Adipose tissue (tissue), 3 donors: ENCODE results near the gene MED19. TPM values are rescaled to one million over a fixed set of nuclear protein-coding genes. Genes with fewer than 3 reads are reported as not detected.
"Not testable (repeated sequence)": the region's sequence is repeated elsewhere in the genome, so short reads cannot be mapped to it uniquely, and the experiment has no call there.

ENCODE experiments used
- H3K27ac ChIP-seq: one replicate; pipeline ENCODE4 v1.5.1; 2013; ENCODE audit warnings: low read depth, low read length
- WGBS, 3 donors: extraction: QIAGEN DNeasy Blood & Tissue Kit; methylation state at CpG; one replicate each; pipeline ENCODE4 v1.1.7; 2013; 5-methylcytosine and 5-hydroxymethylcytosine counted together
- polyA plus RNA-seq, 3 donors: library from polyadenylated mRNA; stranded (reverse); fragments of 200-250 nt; gene quantifications; one replicate each; pipeline ENCODE4 v1.2.3, GENCODE V29; 2013
- donor health status: healthy with polysubstance abuse.
- donor health status: Bipolar disorder and iron deficiency.
- donor health status: healthy.

Gene MED19, protein sequence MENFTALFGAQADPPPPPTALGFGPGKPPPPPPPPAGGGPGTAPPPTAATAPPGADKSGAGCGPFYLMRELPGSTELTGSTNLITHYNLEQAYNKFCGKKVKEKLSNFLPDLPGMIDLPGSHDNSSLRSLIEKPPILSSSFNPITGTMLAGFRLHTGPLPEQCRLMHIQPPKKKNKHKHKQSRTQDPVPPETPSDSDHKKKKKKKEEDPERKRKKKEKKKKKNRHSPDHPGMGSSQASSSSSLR
- polyA plus RNA-seq, result 10 to 100 TPM in 2 of 3 donors, 1 to 10 TPM in 1; 7.7 to 11.8 (median 10.6) TPM

DNA sequence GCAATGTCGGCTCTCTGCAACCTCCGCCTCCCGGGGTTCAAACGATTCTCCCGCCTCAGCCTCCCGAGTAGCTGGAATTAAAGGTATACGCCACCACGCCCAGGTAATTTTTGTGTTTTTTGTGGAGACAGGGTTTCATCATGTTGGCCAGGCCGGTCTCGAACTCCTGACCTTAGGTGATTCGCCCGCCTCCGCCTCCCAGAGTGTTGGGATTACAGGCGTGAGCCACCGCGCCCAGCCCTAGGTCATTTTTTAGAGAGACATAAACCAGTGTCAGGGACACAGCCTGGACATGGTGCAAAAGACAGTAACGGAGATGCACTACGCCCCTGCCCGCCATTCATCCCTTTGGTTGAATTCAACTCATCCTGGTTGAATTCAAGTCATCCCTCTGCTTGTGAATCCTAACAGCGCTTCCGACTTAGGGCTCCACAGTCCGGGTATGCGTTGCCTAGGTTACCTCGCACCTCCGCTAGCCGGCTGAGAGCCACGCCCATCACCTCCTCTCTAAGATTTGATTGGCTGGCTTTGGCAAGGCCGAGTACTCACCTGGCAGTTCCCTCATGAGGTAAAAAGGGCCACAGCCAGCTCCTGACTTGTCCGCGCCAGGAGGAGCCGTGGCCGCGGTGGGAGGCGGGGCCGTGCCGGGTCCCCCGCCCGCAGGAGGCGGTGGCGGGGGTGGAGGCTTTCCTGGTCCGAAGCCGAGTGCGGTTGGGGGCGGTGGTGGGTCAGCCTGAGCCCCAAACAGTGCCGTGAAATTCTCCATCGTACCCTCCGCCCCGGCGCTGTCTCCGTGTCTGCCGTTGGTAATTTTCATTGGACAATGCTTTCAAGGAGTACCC lies at the start of gene MED19:
MED19 (minus strand) TSS at position 802 of the 842 bp plus-strand sequence; CDS start at position 766, 36 bp downstream.
- H3K27ac ChIP-seq, result peak within 1 kb of the TSS; percentile 51
- 3 to 9% (median 6%) methylated on average over 51 of the region's 51 CpGs for WGBS, 3 donors

DNA sequence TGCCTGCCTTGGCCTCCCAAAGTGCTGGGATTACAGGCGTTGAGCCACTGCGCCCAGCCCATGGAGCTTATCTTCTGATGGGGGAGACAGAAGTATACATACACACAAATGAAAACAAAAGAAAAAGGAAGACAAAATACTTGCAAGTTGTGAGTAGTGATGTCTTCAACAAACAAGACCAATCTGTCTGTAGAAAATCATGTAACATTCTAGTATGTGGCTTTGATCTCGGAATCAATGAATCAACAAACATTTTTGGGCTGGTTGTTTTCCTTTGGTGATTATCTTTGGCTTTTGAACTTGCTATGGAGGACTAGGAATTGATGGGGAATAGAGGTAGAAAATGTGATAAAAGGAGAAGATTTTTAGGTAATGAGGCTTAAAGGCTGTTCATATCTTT lies 46.2 kb upstream of the MED19 start:
- no peak overlapping the region for H3K27ac ChIP-seq
- WGBS, 3 donors, result 73 to 91% (median 90%) methylated on average over 3 of the region's 3 CpGs

DNA sequence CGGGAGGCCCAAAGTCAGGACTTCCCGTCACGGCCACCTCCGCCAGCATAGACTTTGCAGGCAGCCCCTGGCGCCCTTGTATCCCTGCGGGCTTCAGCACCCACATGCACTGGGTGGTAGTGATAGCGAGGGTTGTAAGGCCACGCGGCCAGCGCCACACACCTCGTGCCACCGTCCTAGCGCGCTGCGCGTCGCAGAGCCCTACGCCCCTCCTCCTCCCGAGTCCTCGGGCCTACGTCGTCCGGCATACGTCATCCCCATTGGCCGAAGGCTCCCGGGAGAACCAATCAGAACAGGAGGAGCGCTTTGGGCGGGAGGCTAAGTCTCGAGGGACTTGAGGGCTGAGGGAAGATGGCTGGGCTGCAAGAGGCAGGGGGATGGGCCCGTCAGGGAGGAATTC lies 40.9 kb upstream of the MED19 start:
- no peak overlapping the region for H3K27ac ChIP-seq
- WGBS, 3 donors, result 94 to 97% (median 96%) methylated on average over 30 of the region's 30 CpGs

DNA sequence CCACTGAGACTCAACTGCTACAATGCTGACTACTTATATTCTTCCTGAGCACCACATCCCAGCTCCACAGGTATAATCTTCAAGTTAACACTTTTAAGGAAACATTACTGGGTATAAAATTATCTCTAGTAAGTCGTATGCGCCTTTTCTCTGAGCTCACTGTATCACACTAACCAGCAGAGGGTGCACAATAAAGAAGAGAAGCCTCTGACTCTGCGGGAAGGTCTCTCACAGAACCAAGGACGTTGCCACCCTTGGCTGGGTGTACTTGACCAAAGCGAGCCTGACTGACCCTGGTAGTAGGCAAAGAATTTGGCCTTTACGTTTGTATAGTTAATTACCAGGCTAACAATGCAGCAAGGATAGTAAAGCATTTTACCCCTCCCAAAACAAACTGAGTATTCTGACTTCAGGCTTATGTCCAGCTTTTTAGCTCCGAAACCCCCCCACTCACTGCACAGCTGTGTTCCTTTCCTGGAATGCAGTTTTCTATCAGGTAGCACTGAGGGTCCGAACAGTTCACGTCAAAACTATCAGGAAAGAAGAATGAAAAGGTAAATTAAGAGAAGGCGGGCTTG lies 39.8 kb upstream of the MED19 start, which contains the start of gene BTBD18:
BTBD18 (minus strand) TSS at position 144 of the 578 bp plus-strand sequence. CDS start 631 bp downstream, outside the sequence.
- no peak within 1 kb of the TSS for H3K27ac ChIP-seq
- 32 to 63% (median 54%) methylated on average over 10 of the region's 10 CpGs for WGBS, 3 donors

DNA sequence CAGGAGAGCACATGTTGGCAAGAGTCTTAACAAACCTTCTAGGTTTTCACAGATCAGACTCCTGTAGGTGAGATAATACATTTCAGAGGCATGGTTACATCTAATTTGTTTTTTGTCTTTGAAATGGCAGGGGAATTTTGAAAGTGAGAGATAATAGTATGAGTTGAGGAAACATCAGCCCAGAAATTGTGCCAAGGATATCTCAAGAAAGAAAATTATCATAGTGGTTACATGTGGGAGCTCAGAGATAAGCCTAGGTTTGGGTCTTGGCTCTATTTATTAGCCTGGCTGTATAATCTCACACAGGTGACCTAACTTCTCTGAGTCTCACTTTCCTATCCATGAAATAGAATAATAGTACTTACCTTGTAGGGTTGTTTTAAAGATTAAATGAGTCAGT lies 39.2 kb upstream of the MED19 start:
- H3K27ac ChIP-seq, result no peak overlapping the region

DNA sequence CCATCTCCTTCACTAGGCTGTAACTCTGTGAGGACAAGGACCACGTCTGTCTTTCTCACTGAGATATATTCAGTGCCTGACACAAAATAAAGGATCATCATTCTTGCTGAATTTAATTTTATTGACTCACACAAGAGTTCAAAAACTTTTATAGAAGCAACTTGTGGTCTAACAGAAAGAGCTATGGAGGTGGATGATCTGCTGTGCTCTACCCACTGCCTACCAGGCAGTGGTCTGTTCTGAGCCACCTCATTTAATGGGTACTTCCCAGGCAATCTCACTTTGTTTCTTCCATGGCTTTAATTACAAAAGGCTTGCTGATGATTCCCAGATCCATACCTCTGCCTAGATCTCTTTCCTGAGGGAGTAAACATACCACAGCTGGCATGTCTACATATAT lies 34.9 kb upstream of the MED19 start:
- H3K27ac ChIP-seq, result no peak overlapping the region
- 87 to 100% (median 95%) methylated on average over 1 of the region's 1 CpG for WGBS, 3 donors

DNA sequence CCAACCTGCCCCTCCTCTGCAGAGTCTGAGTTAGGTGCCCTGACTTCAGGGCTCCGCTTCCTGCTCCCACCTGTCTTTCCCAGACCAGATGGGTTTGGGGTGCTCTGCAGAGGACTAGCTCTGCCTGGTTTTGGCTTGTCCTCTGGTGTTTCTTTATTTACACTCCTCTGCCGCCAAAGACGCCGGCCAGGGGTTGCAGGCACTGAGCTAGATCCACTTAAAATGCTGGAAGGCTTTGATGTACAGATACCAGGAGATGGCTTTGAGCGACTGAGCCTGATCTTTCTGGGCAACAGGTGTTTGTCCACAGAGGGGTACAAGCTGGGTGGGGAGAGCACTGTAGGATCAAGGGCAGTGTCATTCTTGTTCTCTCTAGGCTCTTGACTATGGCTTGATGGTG lies 33.2 kb upstream of the MED19 start:
- 88 to 95% (median 93%) methylated on average over 5 of the region's 5 CpGs for WGBS, 3 donors
- no peak overlapping the region for H3K27ac ChIP-seq

DNA sequence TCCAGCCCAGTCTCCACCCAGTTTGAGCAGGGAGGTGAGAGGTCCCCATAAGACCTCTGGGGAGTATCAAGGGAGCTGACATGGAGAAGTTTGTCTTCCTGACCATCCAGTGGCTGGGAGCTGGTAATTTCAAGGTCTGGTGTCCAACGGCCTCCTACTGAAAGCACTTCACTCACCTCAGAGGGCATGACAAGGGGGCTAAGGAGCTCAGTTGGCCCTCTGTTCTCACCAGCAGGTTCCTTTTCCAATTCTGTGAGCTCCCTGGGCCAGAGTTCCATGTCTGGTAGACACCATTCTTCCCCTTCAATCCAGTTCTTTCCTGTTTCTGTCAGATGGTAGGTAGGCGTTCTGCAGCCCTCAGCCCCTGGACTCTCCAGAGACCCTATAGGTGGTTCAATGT lies 32.3 kb upstream of the MED19 start:
- 78 to 86% (median 83%) methylated on average over 2 of the region's 2 CpGs for WGBS, 3 donors
- H3K27ac ChIP-seq, result no peak overlapping the region

DNA sequence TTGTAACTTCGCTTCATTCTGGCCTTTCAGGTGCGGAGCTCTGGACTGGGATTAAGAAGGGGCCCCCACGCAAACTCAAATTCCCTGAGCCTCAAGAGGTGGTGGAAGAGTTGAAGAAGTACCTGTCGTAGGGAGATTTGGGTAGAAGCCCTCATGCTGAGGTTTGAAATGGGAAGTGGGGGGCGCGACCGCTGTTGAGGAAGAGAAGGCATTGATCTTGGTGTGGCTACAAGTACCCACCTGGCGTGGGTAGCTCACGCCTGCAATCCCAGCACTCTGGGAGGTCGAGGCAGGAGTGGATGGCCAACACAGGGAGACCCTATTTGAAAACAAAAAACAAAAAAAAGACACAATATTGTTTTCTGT lies 30.1 kb upstream of the MED19 start:
- H3K27ac ChIP-seq, result no peak overlapping the region
- WGBS, 3 donors, result 0 to 4% (median 2%) methylated on average over 10 of the region's 10 CpGs

DNA sequence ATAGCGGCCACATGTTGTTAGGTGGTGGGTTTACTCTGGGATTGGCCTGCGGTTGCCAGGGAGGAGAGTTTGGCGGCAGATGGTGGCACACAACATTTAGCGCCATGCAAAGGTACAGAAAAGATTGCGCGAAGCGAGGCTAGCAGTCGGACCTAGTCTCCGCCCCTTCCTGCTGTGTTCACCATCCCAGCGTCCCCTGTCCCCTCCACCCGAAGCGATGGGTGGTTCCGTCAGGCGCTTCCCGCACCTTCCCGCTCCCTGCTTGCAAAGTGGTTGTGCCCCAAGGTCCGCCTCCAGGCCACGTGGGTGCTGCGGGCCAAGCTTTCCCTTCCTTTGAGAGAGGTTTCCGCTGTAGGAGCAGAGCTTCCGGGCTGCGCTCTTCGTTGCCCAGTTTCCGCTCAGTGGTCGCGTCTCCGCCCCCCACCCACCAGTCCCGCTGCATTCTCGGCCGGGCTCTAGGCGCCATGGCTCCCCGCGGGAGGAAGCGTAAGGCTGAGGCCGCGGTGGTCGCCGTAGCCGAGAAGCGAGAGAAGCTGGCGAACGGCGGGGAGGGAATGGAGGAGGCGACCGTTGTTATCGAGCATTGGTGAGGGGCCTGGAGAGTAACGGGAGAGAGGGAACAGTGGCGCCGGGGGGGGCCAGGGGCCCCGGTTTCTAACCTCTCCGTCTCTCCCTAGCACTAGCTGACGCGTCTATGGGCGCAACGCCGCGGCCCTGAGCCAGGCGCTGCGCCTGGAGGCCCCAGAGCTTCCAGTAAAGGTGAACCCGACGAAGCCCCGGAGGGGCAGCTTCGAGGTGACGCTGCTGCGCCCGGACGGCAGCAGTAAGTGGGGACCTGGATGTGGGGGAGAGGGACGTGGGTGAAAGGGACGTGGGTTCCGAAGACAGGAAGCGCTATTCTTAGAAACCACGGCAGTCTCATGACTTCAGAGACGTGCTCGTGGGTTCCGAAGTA lies 29.4 kb upstream of the MED19 start, which contains the start of gene SELENOH:
SELENOH (plus strand) TSS at position 360 of the 955 bp plus-strand sequence; CDS start at position 465, 105 bp downstream.
- 0 to 1% (median 0%) methylated on average over 73 to 75 of the region's 75 CpGs for WGBS, 3 donors
- no peak within 1 kb of the TSS for H3K27ac ChIP-seq

DNA sequence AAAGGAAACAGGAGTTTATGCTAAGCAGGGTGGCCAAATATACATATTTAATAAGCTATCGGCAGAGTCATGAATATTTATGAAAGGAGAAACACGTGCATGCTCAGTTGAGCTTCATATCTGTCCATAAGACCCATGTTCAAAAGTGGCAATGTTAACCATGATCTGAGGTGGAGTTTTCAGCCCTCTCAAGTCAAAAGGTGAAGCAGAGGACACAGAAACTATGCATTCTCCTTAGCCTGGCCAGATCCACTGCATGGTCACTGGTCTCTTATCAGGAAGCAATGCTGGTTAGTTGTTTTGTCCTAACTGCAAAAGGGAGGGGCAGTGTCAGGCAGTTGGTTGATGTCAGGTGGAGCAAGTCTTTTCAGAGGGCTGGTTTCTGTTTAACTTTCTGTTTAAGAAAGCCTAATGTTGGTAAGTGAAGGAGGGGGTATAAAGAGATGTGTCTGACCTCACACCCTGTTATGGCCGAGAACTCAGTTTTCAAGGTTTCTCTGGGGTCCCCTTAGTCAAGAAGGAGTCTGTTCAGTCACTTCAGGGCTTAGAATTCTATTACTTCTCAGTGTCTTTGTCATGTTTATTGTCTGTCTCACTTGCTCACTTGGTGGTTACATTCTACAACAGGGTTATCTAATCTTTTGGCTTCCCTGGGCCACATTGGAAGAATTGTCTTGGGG lies 23.7 kb upstream of the MED19 start:
- WGBS, 3 donors, result 83 to 87% (median 83%) methylated on average over 3 of the region's 3 CpGs
- H3K27ac ChIP-seq, result no peak overlapping the region

DNA sequence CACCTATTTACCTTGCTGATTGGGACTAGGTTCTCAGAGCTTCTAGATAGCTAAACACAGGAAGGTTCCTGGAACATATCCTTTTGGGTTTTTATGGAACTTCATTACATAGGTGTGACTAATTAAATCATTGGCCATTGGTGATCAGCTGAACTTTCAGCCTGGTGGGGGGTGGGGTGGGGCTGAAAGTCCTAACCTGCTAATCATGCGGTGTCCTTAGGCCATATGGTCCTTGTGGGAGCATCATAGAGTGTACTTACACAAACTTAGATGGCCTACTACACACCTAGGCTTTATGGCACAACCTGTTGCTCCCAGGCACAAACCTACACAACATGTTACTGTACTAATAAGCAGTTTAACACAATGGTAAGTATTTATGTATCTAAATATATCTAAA lies 20.6 kb upstream of the MED19 start:
- H3K27ac ChIP-seq, result no peak overlapping the region
- 93 to 100% (median 100%) methylated on average over 1 of the region's 1 CpG for WGBS, 3 donors

DNA sequence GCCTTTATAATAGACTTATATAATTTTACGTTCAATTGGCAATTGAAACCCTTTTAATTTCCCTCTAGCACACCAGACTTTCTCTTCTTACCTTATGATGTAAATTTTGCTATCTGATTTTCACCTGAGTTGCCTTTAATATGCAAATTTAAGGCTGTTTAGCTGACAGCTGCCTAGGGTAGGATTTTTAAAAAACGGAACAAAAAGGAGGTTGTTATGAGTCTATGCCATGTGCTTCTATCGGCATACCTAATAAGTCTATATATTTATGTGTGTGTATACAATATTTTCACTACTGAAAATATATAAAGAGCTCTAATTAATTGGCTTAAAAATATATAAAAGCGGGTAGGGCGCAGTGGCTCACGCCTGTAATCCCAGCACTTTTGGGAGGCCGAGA lies 17.5 kb upstream of the MED19 start:
- WGBS, 3 donors, result 95% methylated on average over 7 of the region's 7 CpGs
- no peak overlapping the region for H3K27ac ChIP-seq

DNA sequence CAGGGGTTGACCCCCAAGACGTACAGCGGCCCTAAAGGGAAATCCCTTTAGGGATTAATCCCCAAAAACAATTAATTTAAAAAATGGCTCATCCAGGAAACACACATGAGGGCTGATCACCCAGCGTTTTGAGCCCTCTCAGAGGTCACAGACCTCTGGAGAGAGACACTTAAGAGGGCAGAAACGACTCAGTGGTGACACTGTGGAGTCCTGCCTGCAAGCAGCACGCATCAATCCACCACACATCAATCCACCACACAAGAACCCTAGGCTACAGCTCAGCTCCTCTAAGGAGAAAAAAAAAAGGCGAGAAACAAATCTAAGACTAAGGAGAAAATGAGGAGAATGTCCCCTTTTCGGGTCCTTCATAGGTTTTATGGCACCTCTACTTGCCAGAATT lies 16.8 kb upstream of the MED19 start:
- WGBS, 3 donors, result 75 to 81% (median 79%) methylated on average over 7 of the region's 7 CpGs

DNA sequence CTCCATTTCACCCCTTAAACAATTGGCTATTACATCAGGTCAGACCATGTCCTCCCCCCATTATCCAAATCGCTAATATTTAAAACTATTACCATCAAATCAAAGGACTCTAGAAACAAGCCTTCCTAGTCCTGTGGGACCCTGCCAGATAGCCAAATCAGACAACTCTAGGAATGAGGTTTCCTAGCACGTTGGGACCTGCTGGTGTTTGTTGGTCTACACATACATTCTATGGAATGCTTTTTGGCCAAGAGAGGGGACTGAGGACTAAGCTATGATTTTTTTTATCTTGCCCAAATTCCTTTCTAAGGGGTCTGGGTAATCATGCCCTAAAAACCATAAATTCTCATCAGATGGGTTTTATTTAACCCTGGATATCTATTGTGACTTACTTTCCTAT lies 15.2 kb upstream of the MED19 start:
- WGBS, 3 donors, result 62 to 79% (median 69%) methylated on average over 2 of the region's 2 CpGs
- H3K27ac ChIP-seq, result no peak overlapping the region

More for the DNA sequence above, 16.8 kb upstream of the MED19 start:
- no peak overlapping the region for H3K27ac ChIP-seq

DNA sequence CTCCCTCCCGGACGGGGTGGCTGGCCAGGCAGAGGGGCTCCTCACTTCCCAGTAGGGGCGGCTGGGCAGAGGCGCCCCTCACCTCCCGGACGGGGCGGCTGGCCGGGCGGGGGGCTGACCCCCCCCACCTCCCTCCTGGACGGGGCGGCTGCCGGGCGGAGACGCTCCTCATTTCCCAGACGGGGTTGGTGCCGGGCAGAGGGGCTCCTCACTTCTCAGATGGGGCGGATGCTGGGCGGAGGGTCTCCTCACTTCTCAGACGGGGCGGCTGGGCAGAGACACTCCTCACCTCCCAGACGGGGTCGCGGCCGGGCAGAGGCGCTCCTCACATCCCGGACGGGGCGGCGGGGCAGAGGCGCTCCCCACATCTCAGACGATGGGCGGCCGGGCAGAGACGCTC lies 4.7 kb upstream of the MED19 start:
- not testable (repeated sequence) for H3K27ac ChIP-seq
- WGBS, 3 donors, result 96 to 100% (median 99%) methylated on average over 3 to 28 of the region's 34 CpGs

DNA sequence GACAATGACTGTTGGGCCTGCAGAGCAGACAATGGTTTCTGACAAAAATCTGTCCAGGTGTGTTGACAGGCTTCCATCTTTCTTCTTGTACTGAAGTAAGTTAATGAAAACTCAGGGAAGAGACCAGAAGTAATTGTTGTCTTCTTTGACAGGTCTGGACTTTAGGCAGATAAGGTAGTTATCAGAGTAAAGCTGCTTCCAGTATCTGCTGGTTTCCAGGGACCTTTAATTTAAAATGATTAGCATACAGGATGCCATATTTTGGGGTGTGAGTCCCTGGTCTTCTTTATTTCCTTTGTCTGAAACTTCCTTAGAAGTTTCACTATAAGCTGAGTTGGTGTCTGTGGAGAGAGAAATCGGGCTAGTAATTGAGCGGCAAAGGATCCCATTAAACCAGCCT lies 1.8 kb upstream of the MED19 start:
- WGBS, 3 donors, result 94 to 99% (median 97%) methylated on average over 2 of the region's 2 CpGs
- H3K27ac ChIP-seq, result no peak overlapping the region
